ENCODE results near the gene COP1. TPM values are rescaled to one million over a fixed set of nuclear protein-coding genes. Genes with fewer than 3 reads are reported as not detected.
"Not testable (repeated sequence)": the region's sequence is repeated elsewhere in the genome, so short reads cannot be mapped to it uniquely, and the experiment has no call there.

The COP1 gene
- total RNA-seq, 2 donors from 2014 or later = 58.1 to 60.7 TPM

DNA sequence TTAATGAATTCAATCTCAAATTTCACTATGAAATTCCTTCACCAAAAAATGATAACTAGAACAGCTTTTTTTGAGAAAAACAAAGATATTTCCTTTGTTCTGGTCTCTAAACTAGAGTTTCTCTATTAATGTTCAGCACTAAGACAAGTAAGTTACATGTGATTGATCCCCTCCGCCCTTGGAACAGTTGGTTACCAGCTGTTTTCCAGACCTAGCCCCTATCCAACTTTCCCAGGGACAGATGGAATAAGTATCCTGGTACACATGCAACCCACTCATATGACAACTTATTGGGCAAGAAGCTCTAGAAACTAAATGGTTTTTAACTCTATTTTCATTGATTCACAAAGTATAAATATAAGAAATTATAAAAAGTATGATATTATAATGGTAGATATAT is 140.4 kb downstream of the COP1 start:
- intact Hi-C loops (cut with DNase I, micrococcal nuclease) = loop anchor here in 1 of 2 donors (2.0 kb wide), 1 partner anchor 36 kb away; no protein-coding TSS in a partner anchor
- DNase-seq (no peak), ATAC-seq (no peak)

DNA sequence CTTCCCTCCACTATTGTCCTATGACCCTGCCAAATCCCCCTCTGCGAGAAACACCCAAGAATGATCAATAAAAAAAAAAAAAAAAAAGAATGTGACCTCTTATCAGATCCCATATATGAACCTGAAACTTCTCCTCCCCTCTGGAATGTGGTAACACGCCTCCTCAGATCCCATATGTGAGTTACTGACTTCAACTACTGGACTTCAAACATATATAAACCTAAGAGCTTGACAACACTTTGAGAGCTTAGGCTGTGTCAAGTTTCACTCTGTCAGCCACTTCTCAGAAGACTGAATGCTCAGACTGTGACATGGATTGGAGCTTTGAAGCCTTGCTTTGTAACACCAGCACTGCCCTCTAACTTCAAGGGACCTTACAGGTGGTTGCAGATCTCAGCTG is 148.4 kb downstream of the COP1 start:
- no peak for ATAC-seq
- intact Hi-C loops (cut with DNase I, micrococcal nuclease) = no loop called here
- no peak for DNase-seq

DNA sequence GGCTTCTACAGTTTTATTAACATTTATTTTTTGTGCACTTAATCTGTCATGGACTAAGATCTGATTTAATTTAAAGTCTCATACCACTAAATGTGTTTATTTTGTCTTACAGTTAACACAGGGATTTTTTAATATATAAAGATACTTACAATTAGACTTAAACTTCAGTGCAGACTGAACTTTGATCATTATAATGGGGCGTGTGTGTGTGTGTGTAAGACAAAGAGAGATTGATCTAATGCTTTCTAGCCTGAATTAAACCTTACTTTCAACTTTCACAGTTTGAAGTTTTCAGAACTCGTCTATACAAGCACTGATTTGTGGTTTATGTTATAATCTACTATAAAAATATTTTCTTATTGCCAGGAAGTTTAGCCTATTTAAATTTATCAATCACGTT is 150.8 kb downstream of the COP1 start:
- intact Hi-C loops (cut with DNase I, micrococcal nuclease) = no loop called here
- DNase-seq = no peak

GRCh38 chr1:176055398-176055797 is 151.7 kb downstream of the COP1 start:
- DNase-seq = no peak
- intact Hi-C loops (cut with DNase I, micrococcal nuclease) = no loop called here
- no peak for ATAC-seq

More for the DNA sequence above, 150.8 kb downstream of the COP1 start:
- peak; percentile 81 for ATAC-seq

DNA sequence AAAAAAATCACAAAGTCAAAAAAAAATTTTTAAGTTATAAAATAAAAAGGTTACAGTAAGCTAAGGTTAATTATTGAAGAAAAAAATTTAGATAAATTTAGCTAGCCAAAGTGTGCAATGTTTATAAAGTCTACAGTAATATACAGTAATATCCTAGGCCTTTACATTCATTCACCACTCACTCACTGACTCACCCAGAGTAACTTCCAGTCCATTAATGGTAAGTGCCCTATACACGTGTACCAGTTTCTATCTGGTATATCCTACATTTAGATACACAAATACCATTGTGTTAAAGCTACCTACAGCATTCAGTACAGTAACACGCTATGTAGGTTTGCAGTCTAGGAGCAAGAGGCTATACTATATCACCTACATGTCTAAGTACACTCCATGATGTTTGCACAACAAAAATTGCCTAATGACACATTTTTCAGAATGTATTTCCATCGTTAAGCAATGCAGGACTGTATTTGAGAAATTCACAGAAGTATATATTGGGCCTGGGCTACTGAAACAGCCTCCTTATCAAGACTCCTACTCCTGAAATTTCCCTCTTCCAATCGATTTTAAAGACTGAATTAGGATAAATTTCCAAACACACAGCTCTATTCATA is 155.1 kb downstream of the COP1 start:
- DNase-seq = no peak
- no peak for ATAC-seq
- intact Hi-C loops (cut with DNase I, micrococcal nuclease) = no loop called here

GRCh38 chr1:176051402-176051801 is 155.7 kb downstream of the COP1 start:
- intact Hi-C loops (cut with DNase I, micrococcal nuclease) = no loop called here
- DNase-seq (no peak), ATAC-seq (no peak)

- intact Hi-C loops (cut with DNase I, micrococcal nuclease) = no loop called here
- ATAC-seq = no peak
Observed at GRCh38 chr1:176049582-176049981, 157.5 kb downstream of the COP1 start.

GRCh38 chr1:176046926-176047325 is 160.2 kb downstream of the COP1 start:
- DNase-seq (no peak), ATAC-seq (no peak)
- intact Hi-C loops (cut with DNase I, micrococcal nuclease) = no loop called here

More at GRCh38 chr1:176049582-176049981, 157.5 kb downstream of the COP1 start:
- no peak for DNase-seq

DNA sequence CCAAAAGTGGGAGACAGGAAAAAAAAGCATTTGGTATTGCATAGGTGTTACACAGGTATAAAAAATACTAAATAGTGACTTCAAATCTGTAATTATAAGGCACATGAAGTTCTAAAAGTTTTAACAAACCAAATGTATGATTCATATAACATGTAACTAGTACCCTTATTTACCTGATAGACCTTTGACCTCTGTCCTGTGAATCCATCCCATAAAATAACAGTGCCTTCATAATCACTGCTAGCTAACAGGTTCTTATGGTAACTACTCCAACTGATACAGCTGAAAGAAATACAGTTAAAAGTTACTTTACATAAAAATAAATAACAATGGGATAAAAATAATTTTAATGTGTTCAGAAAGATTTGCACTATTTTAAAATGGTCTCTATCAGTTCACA is 163.5 kb downstream of the COP1 start:
- intact Hi-C loops (cut with DNase I, micrococcal nuclease) = no loop called here
- no peak for DNase-seq
- ATAC-seq = peak; percentile 54

DNA sequence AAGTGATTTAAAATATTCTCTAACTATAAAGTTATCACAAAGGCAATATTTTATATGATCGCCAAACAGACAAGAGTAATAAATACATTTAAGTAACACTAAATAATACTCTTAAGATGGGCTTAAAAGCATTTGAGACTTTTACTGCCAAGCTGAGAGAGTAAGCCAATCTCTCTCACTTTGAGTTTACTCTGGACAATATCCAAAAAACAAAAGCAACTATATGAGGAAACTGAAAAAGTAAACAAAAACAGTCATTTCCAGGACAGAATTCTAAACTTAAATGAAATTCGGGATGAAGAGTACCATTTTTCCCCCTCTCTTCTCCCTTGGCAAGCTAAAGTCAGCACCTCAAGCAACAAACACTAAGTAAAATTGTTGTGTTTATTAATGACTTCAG is 173.2 kb downstream of the COP1 start:
- DNase-seq = no peak
- intact Hi-C loops (cut with DNase I, micrococcal nuclease) = no loop called here
- no peak for ATAC-seq

DNA sequence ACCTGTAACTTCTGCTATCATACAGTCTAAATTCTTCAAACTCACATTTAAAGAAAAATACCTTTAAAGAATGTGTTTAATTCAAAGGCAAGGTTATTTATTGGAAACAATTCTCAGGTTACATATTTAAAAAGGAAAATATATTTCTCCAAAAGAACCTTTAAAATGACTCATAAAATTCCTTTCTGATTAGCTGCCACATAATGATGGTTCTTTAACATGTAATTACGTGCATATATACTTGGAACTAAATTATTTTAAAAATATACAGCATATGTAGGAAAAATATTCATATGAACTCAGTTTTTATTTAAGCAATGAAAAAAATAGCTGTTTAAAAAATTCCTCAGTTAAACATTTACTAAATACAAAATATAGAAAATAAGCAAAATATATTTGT is 173.6 kb downstream of the COP1 start:
- intact Hi-C loops (cut with DNase I, micrococcal nuclease) = no loop called here
- no peak for ATAC-seq
- DNase-seq = no peak

- DNase-seq = no peak
- ATAC-seq = peak; percentile 78
- intact Hi-C loops (cut with DNase I, micrococcal nuclease) = no loop called here
Observed at GRCh38 chr1:176032040-176032645, 174.9 kb downstream of the COP1 start.

DNA sequence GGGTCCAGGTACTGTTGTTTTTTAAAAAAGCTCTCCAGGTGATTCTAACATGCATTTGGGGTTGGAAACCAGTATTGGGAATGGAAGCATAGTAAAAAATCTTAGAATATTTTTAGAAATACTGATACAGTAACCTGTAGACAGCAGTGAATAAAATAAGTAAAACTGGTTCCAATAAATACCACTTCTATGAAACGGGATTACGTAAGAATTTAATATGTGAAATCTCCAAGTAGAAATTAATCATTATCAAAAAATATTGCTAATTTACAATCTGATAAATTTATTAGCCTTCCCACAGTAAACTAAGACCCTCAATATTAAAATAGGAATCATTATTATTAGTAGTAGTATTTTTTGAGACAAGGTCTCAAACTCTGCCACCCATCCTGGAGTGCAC is 177.5 kb downstream of the COP1 start:
- intact Hi-C loops (cut with DNase I, micrococcal nuclease) = loop anchor here in 1 of 2 donors (2.0 kb wide), 1 partner anchor 37 kb away; no protein-coding TSS in a partner anchor
- DNase-seq (no peak), ATAC-seq (no peak)

GRCh38 chr1:176029155-176029554 is 177.9 kb downstream of the COP1 start:
- no peak for DNase-seq
- intact Hi-C loops (cut with DNase I, micrococcal nuclease) = no loop called here
- ATAC-seq = no peak

- DNase-seq; ATAC-seq; intact Hi-C loops (cut with DNase I, micrococcal nuclease): not testable (repeated sequence)
Observed at GRCh38 chr1:176027934-176028333, 179.2 kb downstream of the COP1 start.

DNA sequence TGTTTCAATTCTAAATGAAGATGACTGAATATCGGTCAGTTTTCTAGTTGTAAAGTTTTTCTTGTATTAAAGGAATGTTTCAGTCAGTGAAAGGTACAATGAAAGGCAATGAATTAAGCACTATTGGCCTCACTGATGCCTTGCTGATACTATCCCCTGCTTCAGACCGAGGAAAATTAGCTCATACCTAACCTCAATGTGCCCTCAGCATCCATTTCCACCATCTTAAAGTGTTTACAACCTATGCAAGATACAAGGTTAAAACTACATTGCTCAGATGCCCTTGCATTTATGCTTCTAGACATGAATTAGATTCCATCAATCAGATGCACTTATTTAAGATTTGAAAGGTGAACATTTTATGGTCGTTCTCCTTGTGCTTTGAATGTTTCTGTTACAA is 184.5 kb downstream of the COP1 start:
- DNase-seq (no peak), ATAC-seq (no peak)
- intact Hi-C loops (cut with DNase I, micrococcal nuclease) = no loop called here

DNA sequence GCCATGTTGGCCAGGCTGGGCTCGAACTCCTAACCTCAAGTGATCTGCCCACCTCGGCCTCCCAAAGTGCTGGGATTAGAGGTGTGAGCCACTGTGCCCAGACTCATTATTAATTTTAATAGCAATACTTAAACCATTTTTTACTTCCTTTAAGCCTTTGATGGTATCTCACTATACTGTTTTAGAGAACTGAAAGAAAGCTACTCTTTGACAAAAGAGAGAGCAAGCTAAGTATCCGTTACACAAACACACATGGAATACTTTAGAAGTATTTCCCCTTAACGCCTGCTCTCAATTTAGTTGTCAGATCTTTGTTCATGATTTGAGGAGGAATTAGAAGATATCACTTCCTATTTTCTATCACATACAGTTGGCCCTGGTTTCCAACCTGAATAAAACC is 189.4 kb downstream of the COP1 start:
- DNase-seq = no peak
- intact Hi-C loops (cut with DNase I, micrococcal nuclease) = no loop called here
- no peak for ATAC-seq

GRCh38 chr1:176009951-176010350 is 197.1 kb downstream of the COP1 start:
- intact Hi-C loops (cut with DNase I, micrococcal nuclease) = no loop called here
- no peak for ATAC-seq
- no peak for DNase-seq

- intact Hi-C loops (cut with DNase I, micrococcal nuclease); ATAC-seq; DNase-seq: not testable (repeated sequence)
Observed at GRCh38 chr1:176007756-176008389, 199.2 kb downstream of the COP1 start.

DNA sequence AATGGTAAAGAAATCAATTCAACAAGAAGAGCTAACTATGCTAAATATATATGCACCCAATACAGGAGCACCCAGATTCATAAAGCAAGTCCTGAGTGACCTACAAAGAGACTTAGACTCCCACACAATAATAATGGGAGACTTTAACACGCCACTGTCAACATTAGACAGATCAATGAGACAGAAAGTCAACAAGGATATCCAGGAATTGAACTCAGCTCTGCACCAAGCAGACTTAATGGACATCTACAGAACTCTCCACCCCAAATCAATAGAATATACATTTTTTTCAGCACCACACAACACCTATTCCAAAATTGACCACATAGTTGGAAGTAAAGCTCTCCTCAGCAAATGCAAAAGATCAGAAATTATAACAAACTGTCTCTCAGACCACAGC is 212.4 kb downstream of the COP1 start:
- ATAC-seq; intact Hi-C loops (cut with DNase I, micrococcal nuclease); DNase-seq: not testable (repeated sequence)

All from left colon (tissue), 2 donors.